Adrenal gland (tissue), 5 donors: ENCODE results near the gene CD79A.

Experiments
- CTCF ChIP-seq, 6 experiments: fragments of 450-650 bp in 4 of 6; fragments of 200-600 bp in 2 of 6; sonication (generic) in 1 of 6; IDR thresholded peaks; 1 replicate in 5 of 6; 2 replicates in 1 of 6; pipeline versions ENCODE4 v1.5.1 to v1.8.0; 2016 to 2021; ENCODE audit warnings: antibody characterized with exemption in 6 of 6, mild to moderate bottlenecking in 2 of 6, moderate library complexity in 1 of 6
- POLR2A ChIP-seq, 2 donors: fragments of 450-650 bp; IDR thresholded peaks; one replicate each; pipeline ENCODE4 v1.6.1; 2017; ENCODE audit warnings: antibody characterized with exemption in 2 of 2, mild to moderate bottlenecking in 2 of 2, moderate library complexity in 1 of 2
- donor health status: DM: no; HTN: no; CAD: no.

- no peak for TF ChIP-seq POLR2A (IDR thresholded peaks at IDR 0.05)
- TF ChIP-seq CTCF (IDR thresholded peaks at IDR 0.05), result no peak
These were observed 38.1 kb downstream of the CD79A start for GRCh38 chr19:41915021-41915775.
